H9 (cell line): ENCODE data around the gene CREB3L4. TPM values are rescaled to one million over a fixed set of nuclear protein-coding genes. Genes with fewer than 3 reads are reported as not detected.

Experiments
- DNase-seq: peaks from one replicate; pipeline ENCODE4 v3.0.0-alpha.2; 2017
- H2AFZ ChIP-seq: one replicate; pipeline ENCODE4 v1.6.1; 2013; ENCODE audit warnings: mild to moderate bottlenecking, low read length, control low read depth, moderate library complexity
- H2AK5ac ChIP-seq: 2 replicates; pipeline ENCODE4 v1.6.1; 2013; ENCODE audit warnings: low read length, control low read depth, mixed read lengths; ENCODE audit not compliant: insufficient read length
- H2BK120ac ChIP-seq: one replicate; pipeline ENCODE4 v1.6.1; 2013; ENCODE audit warnings: low read depth, mild to moderate bottlenecking, low read length, control low read depth, inconsistent platforms; ENCODE audit not compliant: poor library complexity, severe bottlenecking
- H2BK12ac ChIP-seq: 2 replicates; pipeline ENCODE4 v1.6.1; 2013; ENCODE audit warnings: low read length, control low read depth, mixed read lengths, low read depth; ENCODE audit not compliant: insufficient read length
- H2BK15ac ChIP-seq: 2 replicates; pipeline ENCODE4 v1.6.1; 2013; ENCODE audit warnings: low read depth, low read length, control low read depth
- H2BK20ac ChIP-seq: one replicate; pipeline ENCODE4 v1.6.1; 2013; ENCODE audit warnings: low read depth, mild to moderate bottlenecking, low read length, control low read depth, inconsistent platforms; ENCODE audit not compliant: poor library complexity, severe bottlenecking
- H2BK5ac ChIP-seq: 2 replicates; pipeline ENCODE4 v1.6.1; 2013; ENCODE audit warnings: low read length, control low read depth, mixed read lengths; ENCODE audit not compliant: insufficient read length
- H3K14ac ChIP-seq: 2 replicates; pipeline ENCODE4 v1.6.1; 2013; ENCODE audit warnings: low read length, control low read depth; ENCODE audit not compliant: insufficient read depth
- H3K18ac ChIP-seq: 2 replicates; pipeline ENCODE4 v1.6.1; 2013; ENCODE audit warnings: low read depth, mild to moderate bottlenecking, mixed read lengths, low read length, control low read depth; ENCODE audit not compliant: insufficient read length
- H3K23ac ChIP-seq: 2 replicates; pipeline ENCODE4 v1.6.1; 2013; ENCODE audit warnings: low read length, control low read depth, mixed read lengths, low read depth; ENCODE audit not compliant: insufficient read length
- H3K23me2 ChIP-seq: 2 replicates; pipeline ENCODE4 v1.6.1; 2013; ENCODE audit warnings: low read depth, mild to moderate bottlenecking, mixed read lengths, low read length, control low read depth; ENCODE audit not compliant: insufficient read length, poor library complexity, severe bottlenecking
- H3K27ac ChIP-seq: 2 replicates; pipeline ENCODE4 v1.5.1; 2013; ENCODE audit warnings: low read length, control low read depth, mixed read lengths, low read depth; ENCODE audit not compliant: insufficient read length
- H3K27me3 ChIP-seq: 2 replicates; pipeline ENCODE4 v1.6.1; 2013; ENCODE audit warnings: low read length, control low read depth, inconsistent platforms; ENCODE audit not compliant: insufficient read depth
- H3K4ac ChIP-seq: 2 replicates; pipeline ENCODE4 v1.6.1; 2013; ENCODE audit warnings: low read depth, mild to moderate bottlenecking, control low read depth, inconsistent platforms, low read length, moderate library complexity
- H3K4me1 ChIP-seq: 2 replicates; pipeline ENCODE4 v1.6.1; 2013; ENCODE audit warnings: low read length, control low read depth, inconsistent platforms; ENCODE audit not compliant: insufficient read depth
- H3K4me2 ChIP-seq: 2 replicates; pipeline ENCODE4 v1.6.1; 2013; ENCODE audit warnings: low read length, control low read depth, mixed read lengths; ENCODE audit not compliant: insufficient read length, insufficient read depth
- H3K56ac ChIP-seq: 2 replicates; pipeline ENCODE4 v1.6.1; 2013; ENCODE audit warnings: low read depth, mild to moderate bottlenecking, mixed read lengths, low read length, control low read depth; ENCODE audit not compliant: insufficient read length
- H3K79me1 ChIP-seq: 2 replicates; pipeline ENCODE4 v1.6.1; 2013; ENCODE audit warnings: low read depth, mild to moderate bottlenecking, moderate library complexity, low read length, control low read depth, inconsistent platforms; ENCODE audit not compliant: insufficient read depth, poor library complexity, severe bottlenecking
- H3K79me2 ChIP-seq: 2 replicates; pipeline ENCODE4 v1.6.1; 2013; ENCODE audit warnings: low read length, control low read depth, inconsistent platforms; ENCODE audit not compliant: insufficient read depth
- H3K9ac ChIP-seq: 2 replicates; pipeline ENCODE4 v1.6.1; 2013; ENCODE audit warnings: low read length, control low read depth, mixed read lengths; ENCODE audit not compliant: insufficient read length; ENCODE audit errors: extremely low read depth
- H3K9me3 ChIP-seq: one replicate; pipeline ENCODE4 v1.6.1; 2013; ENCODE audit warnings: low read depth, low read length, inconsistent platforms; ENCODE audit not compliant: control insufficient read depth
- H3T11ph ChIP-seq: one replicate; pipeline ENCODE4 v1.6.1; 2013; ENCODE audit warnings: mild to moderate bottlenecking, low read length, control low read depth, inconsistent platforms
- H4K20me1 ChIP-seq: one replicate; pipeline ENCODE4 v1.6.1; 2013; ENCODE audit not compliant: control insufficient read depth, insufficient read length, insufficient read depth
- H4K5ac ChIP-seq: 2 replicates; pipeline ENCODE4 v1.6.1; 2013; ENCODE audit warnings: low read depth, mild to moderate bottlenecking, mixed read lengths, low read length, control low read depth; ENCODE audit not compliant: insufficient read length
- H4K8ac ChIP-seq: replicated peaks from 2 replicates; pipeline ENCODE4 v1.6.1; 2013; ENCODE audit warnings: low read length, control low read depth, mixed read lengths, low read depth; ENCODE audit not compliant: insufficient read length
- H4K91ac ChIP-seq: 2 replicates; pipeline ENCODE4 v1.6.1; 2013; ENCODE audit warnings: low read depth, mild to moderate bottlenecking, moderate library complexity, mixed read lengths, low read length, control low read depth; ENCODE audit not compliant: insufficient read length
- H3K27ac Mint-ChIP-seq, 3 experiments: 2 replicates in 2 of 3; 3 replicates in 1 of 3; pipeline ENCODE4 v1.8.0; 2020 to 2021; ENCODE audit warnings: mixed read lengths in 3 of 3, mild to moderate bottlenecking in 1 of 3, moderate library complexity in 1 of 3
- H3K27me3 Mint-ChIP-seq: 2 replicates; pipeline ENCODE4 v1.8.0; 2021; ENCODE audit warnings: low read depth, mild to moderate bottlenecking, moderate library complexity, mixed read lengths
- H3K36me3 Mint-ChIP-seq, 3 experiments: 2 replicates in 2 of 3; 3 replicates in 1 of 3; pipeline ENCODE4 v1.8.0; 2020 to 2021; ENCODE audit warnings: low read depth in 3 of 3, mixed read lengths in 3 of 3; ENCODE audit not compliant: insufficient read depth in 1 of 3
- H3K4me1 Mint-ChIP-seq, 2 experiments: 2 replicates each; pipeline ENCODE4 v1.8.0; 2020; ENCODE audit warnings: mixed read lengths in 2 of 2
- H3K4me3 Mint-ChIP-seq, 2 experiments: 2 replicates in 1 of 2; 3 replicates in 1 of 2; pipeline ENCODE4 v1.8.0; 2020 to 2021; ENCODE audit warnings: mild to moderate bottlenecking in 2 of 2, mixed read lengths in 2 of 2, moderate library complexity in 1 of 2
- H3K9me3 Mint-ChIP-seq, 2 experiments: 2 replicates in 1 of 2; 3 replicates in 1 of 2; pipeline ENCODE4 v1.8.0; 2020; ENCODE audit warnings: mild to moderate bottlenecking in 2 of 2, mixed read lengths in 2 of 2, moderate library complexity in 1 of 2
- WGBS: extraction: QIAGEN DNeasy Blood & Tissue Kit; methylation state at CpG from one replicate; pipeline ENCODE4 v1.1.7; 2013; ENCODE audit warnings: missing lambda C conversion rate, low lambda C conversion rate, mixed read lengths; ENCODE audit not compliant: insufficient read length; ENCODE audit errors: extremely low coverage; 5-methylcytosine and 5-hydroxymethylcytosine counted together
- total RNA-seq: library from RNA; stranded (reverse); gene quantifications from 2 replicates; pipeline ENCODE4 v1.2.1, GENCODE V29; 2021
- TF ChIP-seq, protein P1 (sequence below): fragments of 200-600 bp; sonication (generic); conservative IDR thresholded peaks from 3 replicates; pipeline ENCODE4 v1.8.0; 2021; ENCODE audit warnings: antibody characterized with exemption, mild to moderate bottlenecking

The CREB3L4 gene
- total RNA-seq, 1 experiment from 2014 or later = 27.6 TPM

DNA sequence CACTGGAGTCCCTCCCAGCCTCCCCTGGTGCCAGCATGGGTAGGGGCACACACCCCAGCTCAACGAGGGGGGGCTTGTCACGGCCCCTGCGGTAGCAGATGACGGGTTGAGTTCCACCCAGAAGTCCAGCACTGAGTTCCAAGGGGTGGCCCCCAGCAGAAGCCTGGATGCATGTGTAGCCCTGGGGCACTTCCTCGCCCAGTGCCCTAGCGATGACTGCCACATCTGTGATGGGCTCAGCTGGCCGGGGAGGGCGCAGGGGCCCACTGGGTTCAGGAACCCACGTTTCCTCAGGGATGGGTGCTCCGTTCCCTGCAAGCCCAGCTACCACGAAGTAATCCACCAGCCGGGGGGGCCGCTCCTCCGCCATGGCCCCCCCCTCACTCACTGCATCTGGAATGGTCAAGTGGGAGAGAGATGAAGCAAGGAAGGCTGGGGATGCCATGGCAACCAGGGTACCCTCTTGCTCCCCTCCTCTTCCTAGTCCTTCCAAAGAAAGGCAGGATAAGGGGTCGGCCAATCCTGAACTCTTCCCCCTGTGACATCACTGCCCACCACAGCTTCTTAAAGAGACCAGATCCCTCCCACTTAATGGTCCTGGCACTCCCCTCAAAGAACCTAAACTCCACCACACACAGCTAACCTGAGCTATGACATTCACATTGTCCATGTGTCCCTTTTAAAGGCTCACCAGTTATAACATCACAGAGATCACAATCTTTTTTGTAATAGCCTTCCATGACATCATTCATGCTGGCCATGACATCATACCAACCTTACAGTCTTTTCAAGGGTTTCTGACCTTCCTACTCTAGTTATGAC is 23.5 kb upstream of the CREB3L4 start:
- no peaks in the 10 kb centered on the region for H3K27me3 Mint-ChIP-seq
- no peak overlapping the region for H3K18ac ChIP-seq
- no peak overlapping the region for H2AFZ ChIP-seq
- H3K79me1 ChIP-seq = peaks cover 3% of the 10 kb centered on the region
- no peak overlapping the region for H3K4ac ChIP-seq
- H2BK5ac ChIP-seq = no peak overlapping the region
- H4K5ac ChIP-seq = no peak overlapping the region
- peaks cover 16 to 56% (median 42%) of the 10 kb centered on the region in 3 experiments for H3K36me3 Mint-ChIP-seq
- no peak overlapping the region for H3K9ac ChIP-seq
- TF ChIP-seq, protein P1, sequence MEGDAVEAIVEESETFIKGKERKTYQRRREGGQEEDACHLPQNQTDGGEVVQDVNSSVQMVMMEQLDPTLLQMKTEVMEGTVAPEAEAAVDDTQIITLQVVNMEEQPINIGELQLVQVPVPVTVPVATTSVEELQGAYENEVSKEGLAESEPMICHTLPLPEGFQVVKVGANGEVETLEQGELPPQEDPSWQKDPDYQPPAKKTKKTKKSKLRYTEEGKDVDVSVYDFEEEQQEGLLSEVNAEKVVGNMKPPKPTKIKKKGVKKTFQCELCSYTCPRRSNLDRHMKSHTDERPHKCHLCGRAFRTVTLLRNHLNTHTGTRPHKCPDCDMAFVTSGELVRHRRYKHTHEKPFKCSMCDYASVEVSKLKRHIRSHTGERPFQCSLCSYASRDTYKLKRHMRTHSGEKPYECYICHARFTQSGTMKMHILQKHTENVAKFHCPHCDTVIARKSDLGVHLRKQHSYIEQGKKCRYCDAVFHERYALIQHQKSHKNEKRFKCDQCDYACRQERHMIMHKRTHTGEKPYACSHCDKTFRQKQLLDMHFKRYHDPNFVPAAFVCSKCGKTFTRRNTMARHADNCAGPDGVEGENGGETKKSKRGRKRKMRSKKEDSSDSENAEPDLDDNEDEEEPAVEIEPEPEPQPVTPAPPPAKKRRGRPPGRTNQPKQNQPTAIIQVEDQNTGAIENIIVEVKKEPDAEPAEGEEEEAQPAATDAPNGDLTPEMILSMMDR = no peak
- no peak overlapping the region for H3K4me2 ChIP-seq
- no peak overlapping the region for H3K56ac ChIP-seq
- no peak overlapping the region for H2BK120ac ChIP-seq
- no peaks in the 10 kb centered on the region for H4K20me1 ChIP-seq
- 0 out of 7 replicates have a peak overlapping the region, but pooled peaks of 1 of the 3 experiments have one; percentile 9 for H3K27ac Mint-ChIP-seq
- peaks cover 5% of the 10 kb centered on the region for H3K23me2 ChIP-seq
- no peak overlapping the region for H2BK12ac ChIP-seq
- no peak overlapping the region for H2BK20ac ChIP-seq
- DNase-seq = no peak
- peaks cover 10 to 17% of the 10 kb centered on the region in 2 experiments for H3K4me1 Mint-ChIP-seq
- no CpG with 5 or more reads among the region's 15 CpGs for WGBS
- H3K27me3 ChIP-seq = no peaks in the 10 kb centered on the region
- H3K14ac ChIP-seq = no peak overlapping the region
- H3K23ac ChIP-seq = no peak overlapping the region
- no peak overlapping the region for H4K8ac ChIP-seq
- no peak overlapping the region for H3T11ph ChIP-seq
- no peak overlapping the region for H2AK5ac ChIP-seq
- H3K9me3 ChIP-seq = no peaks in the 10 kb centered on the region
- peak overlapping the region; percentile 82 to 93 for H3K4me3 Mint-ChIP-seq
- no peak overlapping the region for H3K27ac ChIP-seq
- no peaks in the 10 kb centered on the region for H3K79me2 ChIP-seq
- no peak overlapping the region for H2BK15ac ChIP-seq
- H4K91ac ChIP-seq = no peak overlapping the region
- no peaks in the 10 kb centered on the region for H3K9me3 Mint-ChIP-seq
- H3K4me1 ChIP-seq = no peaks in the 10 kb centered on the region; the same call in 1 of the 2 replicates
